Keratinocyte (primary cell): ENCODE results near the gene MKS1. TPM values are rescaled to one million over a fixed set of nuclear protein-coding genes. Genes with fewer than 3 reads are reported as not detected.

Experiments
- DNase-seq: peaks from one replicate; pipeline ENCODE4 v3.0.0-alpha.2; 2011; ENCODE audit warnings: low read depth, missing footprints, low spot score
- FAIRE-seq: peaks from 2 replicates; lab custom pipeline; 2011; peaks lifted over from hg19 to GRCh38; lab: Jason Lieb, UNC
- H2AFZ ChIP-seq: 2 replicates; pipeline ENCODE4 v1.6.0; 2012; ENCODE audit warnings: low read length, control low read depth, inconsistent platforms; ENCODE audit not compliant: control insufficient read depth
- H3K27ac ChIP-seq: 2 replicates; pipeline ENCODE4 v1.5.1; 2011; ENCODE audit warnings: low read length; ENCODE audit not compliant: control insufficient read depth, insufficient read depth
- H3K27me3 ChIP-seq: 3 replicates; pipeline ENCODE4 v1.6.0; 2011; ENCODE audit warnings: low read length; ENCODE audit not compliant: control insufficient read depth, insufficient read depth; ENCODE audit errors: extremely low read depth
- H3K36me3 ChIP-seq, 2 experiments: 2 replicates in 1 of 2; 3 replicates in 1 of 2; pipeline ENCODE4 v1.5.1; 2011; ENCODE audit warnings: low read length in 2 of 2, mild to moderate bottlenecking in 1 of 2; ENCODE audit not compliant: control insufficient read depth in 2 of 2, insufficient read depth in 2 of 2; ENCODE audit errors: extremely low read depth in 1 of 2
- H3K4me1 ChIP-seq: 3 replicates; pipeline ENCODE4 v1.5.1; 2011; ENCODE audit warnings: low read length; ENCODE audit not compliant: control insufficient read depth, insufficient read depth; ENCODE audit errors: extremely low read depth
- H3K4me2 ChIP-seq: 3 replicates; pipeline ENCODE4 v1.6.0; 2011; ENCODE audit warnings: low read depth, low read length; ENCODE audit not compliant: control insufficient read depth, insufficient read depth; ENCODE audit errors: extremely low read depth
- H3K4me3 ChIP-seq, 3 experiments: fragments of 200-600 bp in 1 of 3; sonication (generic) in 1 of 3; 2 replicates in 2 of 3; 3 replicates in 1 of 3; pipeline ENCODE4 v1.5.1; 2011 to 2016; ENCODE audit warnings: low read length in 3 of 3, mild to moderate bottlenecking in 3 of 3, control low read depth in 2 of 3, inconsistent platforms in 1 of 3, low read depth in 1 of 3, mixed read lengths in 1 of 3, mixed run types in 1 of 3, moderate library complexity in 1 of 3; ENCODE audit not compliant: control insufficient read depth in 2 of 3, insufficient read depth in 2 of 3; ENCODE audit errors: extremely low read depth in 1 of 3
- H3K79me2 ChIP-seq: 2 replicates; pipeline ENCODE4 v1.6.0; 2012; ENCODE audit warnings: low read length; ENCODE audit not compliant: control insufficient read depth, insufficient read depth
- H3K9ac ChIP-seq: 3 replicates; pipeline ENCODE4 v1.6.0; 2011; ENCODE audit warnings: low read length; ENCODE audit not compliant: control insufficient read depth, insufficient read depth; ENCODE audit errors: extremely low read depth
- H3K9me1 ChIP-seq: 3 replicates; pipeline ENCODE4 v1.6.0; 2011; ENCODE audit warnings: low read length; ENCODE audit not compliant: control insufficient read depth, insufficient read depth; ENCODE audit errors: extremely low read depth
- H3K9me3 ChIP-seq: 2 replicates; pipeline ENCODE4 v1.5.1; 2012; ENCODE audit warnings: low read depth, low read length; ENCODE audit not compliant: control insufficient read depth
- H4K20me1 ChIP-seq: 3 replicates; pipeline ENCODE4 v1.6.0; 2011; ENCODE audit warnings: low read length; ENCODE audit not compliant: control insufficient read depth, insufficient read depth; ENCODE audit errors: extremely low read depth
- CTCF ChIP-seq, 3 experiments: IDR thresholded peaks in 1 of 3; conservative IDR thresholded peaks in 1 of 3; optimal IDR thresholded peaks in 1 of 3; 2 replicates in 2 of 3; 3 replicates in 1 of 3; pipeline versions ENCODE3 to v1.5.1; 2011; ENCODE audit warnings: low read length in 3 of 3, mild to moderate bottlenecking in 3 of 3, moderate library complexity in 2 of 3, control low read depth in 1 of 3, inconsistent platforms in 1 of 3; ENCODE audit not compliant: insufficient read depth in 2 of 3; ENCODE audit errors: extremely low read depth in 1 of 3
- EZH2 ChIP-seq: IDR thresholded peaks from one replicate; pipeline ENCODE4 v1.6.1; 2012; ENCODE audit warnings: inconsistent platforms, mild to moderate bottlenecking, low read length, moderate library complexity
- dilution Hi-C: fragments of 300-500 bp; cut with MboI; formaldehyde crosslinking; loops from one replicate; pipeline ENCODE4 v1.7.0; 2020; ENCODE audit warnings: low sequenced_read_pairs; ENCODE audit not compliant: extremely low pct_ligation_motif_present
- polyA plus RNA-seq, 5 experiments: library from polyadenylated mRNA; depleted of rRNA in 3 of 5; stranded (reverse) in 3 of 5; stranded (forward) in 1 of 5; unstranded in 1 of 5; fragments of >200 nt; gene quantifications; 1 replicate in 1 of 5; 2 replicates in 3 of 5; 3 replicates in 1 of 5; pipeline versions ENCODE4 v1.2.1 to v1.2.3, GENCODE V29; 2011 to 2012; ENCODE audit warnings: missing spikeins in 2 of 5, low read depth in 1 of 5, low replicate concordance in 1 of 5

Gene MKS1
- polyA plus RNA-seq, 1 donor (not counting 4 experiments of a cell fraction or from before 2014, with no cell fraction given): 12.2 TPM

GRCh38 chr17:58265271-58265670, 46.2 kb upstream of the MKS1 start:
- dilution Hi-C loops: no loop called here
- Histone ChIP-seq H3K9me3 (no peaks in the 10 kb centered on the region), H3K27ac (no peak overlapping the region), H3K36me3 (no peaks in the 10 kb centered on the region), H3K9me1 (no peaks in the 10 kb centered on the region), H3K27me3 (peaks cover 19% of the 10 kb centered on the region), H3K4me2 (no peak overlapping the region), H2AFZ (no peak overlapping the region), H4K20me1 (no peaks in the 10 kb centered on the region), H3K79me2 (no peaks in the 10 kb centered on the region), H3K9ac (no peak overlapping the region), H3K4me1 (no peaks in the 10 kb centered on the region), H3K4me3 (no peak overlapping the region)
- FAIRE-seq (peak; percentile 9), DNase-seq (no peak)
- TF ChIP-seq CTCF (optimal IDR thresholded peaks at IDR 0.05 in 1 of 3, IDR thresholded peaks at IDR 0.05 in 1 of 3, conservative IDR thresholded peaks at IDR 0.05 in 1 of 3; ENCODE audit: extremely low read depth in 1 of 3, insufficient read depth in 2 of 3, low read length in 3 of 3): no peak
- TF ChIP-seq EZH2: no peak

GRCh38 chr17:58264407-58265103, 45.5 kb upstream of the MKS1 start:
- Histone ChIP-seq H4K20me1 (no peaks in the 10 kb centered on the region), H3K4me3 (no peak overlapping the region), H3K9me3 (no peaks in the 10 kb centered on the region), H3K79me2 (no peaks in the 10 kb centered on the region), H3K9ac (no peak overlapping the region), H3K9me1 (no peaks in the 10 kb centered on the region), H2AFZ (no peak overlapping the region), H3K4me1 (no peaks in the 10 kb centered on the region), H3K4me2 (no peak overlapping the region), H3K27ac (no peak overlapping the region), H3K27me3 (peaks cover 19% of the 10 kb centered on the region), H3K36me3 (no peaks in the 10 kb centered on the region)
- TF ChIP-seq CTCF (optimal IDR thresholded peaks at IDR 0.05 in 1 of 3, IDR thresholded peaks at IDR 0.05 in 1 of 3, conservative IDR thresholded peaks at IDR 0.05 in 1 of 3; ENCODE audit: extremely low read depth in 1 of 3, insufficient read depth in 2 of 3, low read length in 3 of 3) (no peak), EZH2 (no peak)
- DNase-seq (no peak), FAIRE-seq (no peak)
- dilution Hi-C loops: no loop called here
